ENCODE measurements around the gene RNF38. TPM values are rescaled to one million over a fixed set of nuclear protein-coding genes. Genes with fewer than 3 reads are reported as not detected.

Gene RNF38
- total RNA-seq, 1 experiment from 2014 or later = 18.6 TPM

DNA sequence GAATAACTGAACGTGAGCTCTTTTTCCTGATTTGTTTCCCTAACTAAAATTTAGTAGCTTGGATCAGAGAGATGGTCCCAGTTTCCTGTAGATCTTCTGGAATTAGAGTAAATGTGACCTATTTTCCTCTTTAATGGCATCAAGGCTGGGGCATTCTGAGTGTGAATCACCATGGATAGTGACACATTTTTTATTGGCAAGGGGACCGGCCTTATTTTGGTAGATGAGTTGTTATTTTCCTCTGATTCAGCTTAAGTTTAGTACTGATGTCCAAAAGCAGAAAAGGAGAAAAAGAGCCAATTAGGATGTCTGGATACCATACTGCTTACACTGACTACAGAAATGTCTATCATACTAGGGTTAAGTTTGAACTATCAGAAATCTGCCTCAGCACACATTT, 68.1 kb downstream of the RNF38 start:
- intact Hi-C loops (cut with micrococcal nuclease) = no loop called here
- peaks cover 19% of the 10 kb centered on the region for H3K4me1 Mint-ChIP-seq (ENCODE audit: insufficient read depth, unreplicated experiment)
- no peak overlapping the region for H3K27ac Mint-ChIP-seq (ENCODE audit: low read depth, unreplicated experiment)
- H3K27me3 Mint-ChIP-seq (ENCODE audit: insufficient read depth, unreplicated experiment) = no peaks in the 10 kb centered on the region
- no peaks in the 10 kb centered on the region for H3K9me3 Mint-ChIP-seq (ENCODE audit: unreplicated experiment)
- no peak for DNase-seq (ENCODE audit: unreplicated experiment)
- ChIA-PET POLR2A (interaction anchor here (0.7 kb wide), 3 partner anchors 74 to 907 kb away, joined by 3 to 4 read pairs (median 3); partner anchors contain the start of gene GNE), CTCF (interaction anchor here (5.1 to 5.6 kb wide), 2 partner anchors 10 to 82 kb away, joined by 54 to 81 read pairs; no protein-coding TSS in a partner anchor)
- H3K36me3 Mint-ChIP-seq (ENCODE audit: insufficient read depth, unreplicated experiment) = peaks cover 30% of the 10 kb centered on the region
- TF ChIP-seq, protein P1, sequence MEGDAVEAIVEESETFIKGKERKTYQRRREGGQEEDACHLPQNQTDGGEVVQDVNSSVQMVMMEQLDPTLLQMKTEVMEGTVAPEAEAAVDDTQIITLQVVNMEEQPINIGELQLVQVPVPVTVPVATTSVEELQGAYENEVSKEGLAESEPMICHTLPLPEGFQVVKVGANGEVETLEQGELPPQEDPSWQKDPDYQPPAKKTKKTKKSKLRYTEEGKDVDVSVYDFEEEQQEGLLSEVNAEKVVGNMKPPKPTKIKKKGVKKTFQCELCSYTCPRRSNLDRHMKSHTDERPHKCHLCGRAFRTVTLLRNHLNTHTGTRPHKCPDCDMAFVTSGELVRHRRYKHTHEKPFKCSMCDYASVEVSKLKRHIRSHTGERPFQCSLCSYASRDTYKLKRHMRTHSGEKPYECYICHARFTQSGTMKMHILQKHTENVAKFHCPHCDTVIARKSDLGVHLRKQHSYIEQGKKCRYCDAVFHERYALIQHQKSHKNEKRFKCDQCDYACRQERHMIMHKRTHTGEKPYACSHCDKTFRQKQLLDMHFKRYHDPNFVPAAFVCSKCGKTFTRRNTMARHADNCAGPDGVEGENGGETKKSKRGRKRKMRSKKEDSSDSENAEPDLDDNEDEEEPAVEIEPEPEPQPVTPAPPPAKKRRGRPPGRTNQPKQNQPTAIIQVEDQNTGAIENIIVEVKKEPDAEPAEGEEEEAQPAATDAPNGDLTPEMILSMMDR (IDR thresholded peaks at IDR 0.05; ENCODE audit: unreplicated experiment) = no peak
- no TSS peak for BruUV-seq (replicated peaks)
- H3K4me3 Mint-ChIP-seq (ENCODE audit: unreplicated experiment) = no peak overlapping the region

DNA sequence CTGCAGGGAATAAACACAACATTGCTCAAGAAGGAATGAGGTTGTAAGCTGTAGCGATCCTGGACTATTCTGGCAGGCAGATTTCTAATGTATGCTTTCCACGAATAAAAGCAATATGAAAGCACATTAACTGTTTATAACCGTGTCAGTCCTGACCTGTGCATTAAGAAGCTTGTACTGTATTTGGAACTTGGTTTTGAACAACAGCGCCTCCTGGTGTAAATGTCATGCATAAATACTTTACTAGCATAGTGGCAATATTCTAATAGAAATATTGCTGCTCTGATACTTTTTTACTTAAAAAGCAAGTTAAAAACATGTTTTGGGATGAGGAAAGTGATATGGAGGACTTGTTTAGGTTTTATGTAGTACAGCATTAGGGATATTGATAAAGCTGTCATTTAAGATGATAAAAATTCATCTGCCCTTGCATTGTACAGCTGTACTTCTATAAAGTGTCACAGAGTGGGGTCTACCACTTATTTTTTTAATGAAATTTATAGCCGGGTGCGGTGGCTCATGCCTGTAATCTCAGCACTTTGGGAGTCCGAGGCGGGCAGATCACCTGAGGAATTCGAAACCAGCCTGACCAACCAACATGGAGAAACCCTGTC, 71.2 kb downstream of the RNF38 start:
- no peak overlapping the region for H3K4me3 Mint-ChIP-seq (ENCODE audit: unreplicated experiment)
- no peak overlapping the region for H3K27ac Mint-ChIP-seq (ENCODE audit: low read depth, unreplicated experiment)
- peaks cover 8% of the 10 kb centered on the region for H3K4me1 Mint-ChIP-seq (ENCODE audit: insufficient read depth, unreplicated experiment)
- POLR2A ChIA-PET = interaction anchor here (0.7 to 1.2 kb wide), 4 partner anchors 8 to 138 kb away, joined by 3 to 5 read pairs (median 4); partner anchors contain the start of genes CLTA and GNE
- H3K9me3 Mint-ChIP-seq (ENCODE audit: unreplicated experiment) = no peaks in the 10 kb centered on the region
- TF ChIP-seq, protein P1 (IDR thresholded peaks at IDR 0.05; ENCODE audit: unreplicated experiment) = peak; percentile 56
- intact Hi-C loops (cut with micrococcal nuclease) = loop anchor here (1.0 kb wide), 2 partner anchors 81 to 137 kb away; no protein-coding TSS in a partner anchor
- H3K27me3 Mint-ChIP-seq (ENCODE audit: insufficient read depth, unreplicated experiment) = no peaks in the 10 kb centered on the region
- CTCF ChIA-PET = interaction anchor here (0.6 to 5.6 kb wide), 21 partner anchors 10 to 699 kb away, joined by 3 to 81 read pairs (median 4); partner anchors contain the start of gene CLTA
- H3K36me3 Mint-ChIP-seq (ENCODE audit: insufficient read depth, unreplicated experiment) = peaks cover 17% of the 10 kb centered on the region
- DNase-seq (ENCODE audit: unreplicated experiment) = peak; percentile 79
- no TSS peak for BruUV-seq (replicated peaks)

DNA sequence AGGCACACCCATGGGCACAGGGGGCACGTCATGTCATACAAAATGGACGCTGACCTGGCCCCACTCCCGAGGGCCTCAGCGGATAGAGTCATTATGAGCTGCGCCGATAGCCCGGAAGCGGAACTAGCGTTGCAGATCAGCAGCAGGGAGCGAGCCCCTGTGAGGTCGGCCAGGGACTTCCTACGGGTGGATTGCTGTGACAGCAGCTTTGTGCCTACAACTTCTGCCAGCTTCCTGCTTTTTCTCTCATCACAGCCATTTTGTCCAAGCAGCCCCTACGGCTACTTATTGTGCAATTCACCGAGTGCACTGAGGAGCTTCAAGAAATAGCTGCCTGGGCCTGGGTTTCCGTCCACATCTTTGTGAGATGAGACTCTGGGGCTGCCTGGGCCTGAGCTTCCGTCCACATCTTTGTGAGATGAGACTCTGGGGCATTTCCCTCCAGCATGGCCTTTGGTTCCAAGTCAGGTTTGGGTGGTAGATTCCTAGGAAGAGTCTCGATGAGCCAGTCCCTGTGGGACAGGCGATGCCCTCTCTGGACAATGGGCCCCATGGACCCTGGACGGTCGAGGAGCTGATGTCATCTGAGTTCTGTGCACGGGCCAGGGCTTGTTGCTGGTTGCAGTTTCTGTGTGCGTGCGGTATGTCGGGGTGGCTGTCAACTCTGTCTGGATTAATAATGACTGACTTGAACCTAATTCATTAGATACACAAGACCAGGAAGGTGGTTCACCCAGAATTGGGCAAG, 74.8 kb downstream of the RNF38 start:
- no peak overlapping the region for H3K27ac Mint-ChIP-seq (ENCODE audit: low read depth, unreplicated experiment)
- peaks cover 15% of the 10 kb centered on the region for H3K36me3 Mint-ChIP-seq (ENCODE audit: insufficient read depth, unreplicated experiment)
- DNase-seq (ENCODE audit: unreplicated experiment) = no peak
- H3K9me3 Mint-ChIP-seq (ENCODE audit: unreplicated experiment) = no peaks in the 10 kb centered on the region
- no peaks in the 10 kb centered on the region for H3K27me3 Mint-ChIP-seq (ENCODE audit: insufficient read depth, unreplicated experiment)
- no peak overlapping the region for H3K4me3 Mint-ChIP-seq (ENCODE audit: unreplicated experiment)
- CTCF ChIA-PET = interaction anchor here (0.5 to 1.8 kb wide), 4 partner anchors 12 to 78 kb away, joined by 3 to 7 read pairs (median 5); no protein-coding TSS in a partner anchor
- POLR2A ChIA-PET = interaction anchor here (0.6 to 1.6 kb wide), 3 partner anchors 10 to 134 kb away, joined by 3 to 4 read pairs (median 3); no protein-coding TSS in a partner anchor
- H3K4me1 Mint-ChIP-seq (ENCODE audit: insufficient read depth, unreplicated experiment) = peaks cover 8% of the 10 kb centered on the region
- intact Hi-C loops (cut with micrococcal nuclease) = no loop called here
- BruUV-seq (replicated peaks) = no TSS peak
- TF ChIP-seq, protein P1 (IDR thresholded peaks at IDR 0.05; ENCODE audit: unreplicated experiment) = no peak

DNA sequence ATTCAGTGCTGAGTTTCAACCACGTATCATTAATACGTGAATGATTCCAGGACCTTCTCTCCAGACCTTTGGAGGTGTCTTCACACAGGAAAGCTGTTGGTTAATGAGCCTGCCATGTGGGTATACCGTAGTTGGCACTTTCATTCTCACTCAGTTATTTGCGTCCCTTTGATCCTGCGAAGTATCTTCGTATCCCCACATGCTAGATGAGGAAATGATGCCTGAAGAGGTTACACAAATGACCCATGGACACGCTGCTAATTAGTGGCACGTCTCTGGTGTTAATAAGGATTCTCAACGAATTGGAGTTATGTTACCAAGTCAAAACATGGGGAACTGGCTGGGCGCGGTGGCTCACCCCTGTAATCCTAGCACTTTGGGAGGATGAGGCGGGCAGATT, 76.1 kb downstream of the RNF38 start:
- no peak overlapping the region for H3K4me3 Mint-ChIP-seq (ENCODE audit: unreplicated experiment)
- no peak for DNase-seq (ENCODE audit: unreplicated experiment)
- intact Hi-C loops (cut with micrococcal nuclease) = no loop called here
- CTCF ChIA-PET = interaction anchor here (1.8 kb wide), 1 partner anchor 76 kb away, joined by 7 read pairs; no protein-coding TSS in a partner anchor
- no peaks in the 10 kb centered on the region for H3K27me3 Mint-ChIP-seq (ENCODE audit: insufficient read depth, unreplicated experiment)
- TF ChIP-seq, protein P1 (IDR thresholded peaks at IDR 0.05; ENCODE audit: unreplicated experiment) = no peak
- peaks cover 12% of the 10 kb centered on the region for H3K36me3 Mint-ChIP-seq (ENCODE audit: insufficient read depth, unreplicated experiment)
- no peak overlapping the region for H3K27ac Mint-ChIP-seq (ENCODE audit: low read depth, unreplicated experiment)
- H3K9me3 Mint-ChIP-seq (ENCODE audit: unreplicated experiment) = no peaks in the 10 kb centered on the region
- BruUV-seq (replicated peaks) = no TSS peak
- POLR2A ChIA-PET = interaction anchor here (1.6 kb wide), 1 partner anchor 12 kb away, joined by 3 read pairs; no protein-coding TSS in a partner anchor
- peaks cover 8% of the 10 kb centered on the region for H3K4me1 Mint-ChIP-seq (ENCODE audit: insufficient read depth, unreplicated experiment)

All from MCF 10A (cell line).